CD4-positive, alpha-beta T cell treated with Interleukin-2 at 100 ng/mL for 4 hours (primary cell): ENCODE results near the gene IRF5.
"Not testable (repeated sequence)": the region's sequence is repeated elsewhere in the genome, so short reads cannot be mapped to it uniquely, and the experiment has no call there.

Experiments
- DNase-seq: peaks from one replicate; pipeline ENCODE4 v3.0.0-alpha.2; 2020; ENCODE audit warnings: low spot score

The IRF5 gene

DNA sequence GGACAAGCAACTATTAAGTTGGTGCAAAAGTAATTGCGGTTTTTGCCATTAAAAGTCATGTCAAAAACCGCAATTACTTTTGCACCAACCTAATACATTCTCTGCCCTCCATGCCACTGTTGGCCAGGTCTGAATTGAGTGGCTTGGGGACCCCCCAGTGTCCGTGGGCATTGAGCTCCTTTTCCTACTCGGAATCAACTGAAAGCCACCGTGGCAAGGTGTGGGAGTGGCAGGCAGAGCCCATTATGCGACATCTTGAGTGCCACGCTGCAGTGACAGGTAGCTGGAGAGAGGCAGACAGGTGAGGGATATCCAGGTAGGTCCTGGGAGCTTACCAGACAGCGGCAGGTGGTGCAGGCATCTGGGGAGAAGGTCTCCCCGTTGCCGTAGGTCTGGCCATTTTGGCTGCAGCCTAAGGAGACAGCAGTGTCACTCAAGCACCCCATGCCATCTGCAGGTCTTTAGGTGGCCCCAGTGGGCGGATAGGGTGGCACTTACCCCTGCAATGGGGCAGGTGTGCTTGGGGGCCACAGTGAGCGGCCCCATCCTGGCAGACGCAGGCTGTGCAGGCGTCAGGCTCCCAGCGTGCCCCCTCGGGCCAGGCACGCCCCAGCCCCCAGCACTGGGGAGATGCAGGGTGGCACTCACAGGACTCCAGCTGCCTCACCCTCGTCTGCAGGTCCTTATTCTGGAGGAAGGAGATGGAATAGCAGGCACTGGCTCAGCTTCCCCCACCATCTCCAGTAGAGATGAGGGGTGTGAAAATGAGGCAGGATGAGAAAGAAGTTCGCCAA is 30.8 kb upstream of the IRF5 start:
- no peak for DNase-seq

DNA sequence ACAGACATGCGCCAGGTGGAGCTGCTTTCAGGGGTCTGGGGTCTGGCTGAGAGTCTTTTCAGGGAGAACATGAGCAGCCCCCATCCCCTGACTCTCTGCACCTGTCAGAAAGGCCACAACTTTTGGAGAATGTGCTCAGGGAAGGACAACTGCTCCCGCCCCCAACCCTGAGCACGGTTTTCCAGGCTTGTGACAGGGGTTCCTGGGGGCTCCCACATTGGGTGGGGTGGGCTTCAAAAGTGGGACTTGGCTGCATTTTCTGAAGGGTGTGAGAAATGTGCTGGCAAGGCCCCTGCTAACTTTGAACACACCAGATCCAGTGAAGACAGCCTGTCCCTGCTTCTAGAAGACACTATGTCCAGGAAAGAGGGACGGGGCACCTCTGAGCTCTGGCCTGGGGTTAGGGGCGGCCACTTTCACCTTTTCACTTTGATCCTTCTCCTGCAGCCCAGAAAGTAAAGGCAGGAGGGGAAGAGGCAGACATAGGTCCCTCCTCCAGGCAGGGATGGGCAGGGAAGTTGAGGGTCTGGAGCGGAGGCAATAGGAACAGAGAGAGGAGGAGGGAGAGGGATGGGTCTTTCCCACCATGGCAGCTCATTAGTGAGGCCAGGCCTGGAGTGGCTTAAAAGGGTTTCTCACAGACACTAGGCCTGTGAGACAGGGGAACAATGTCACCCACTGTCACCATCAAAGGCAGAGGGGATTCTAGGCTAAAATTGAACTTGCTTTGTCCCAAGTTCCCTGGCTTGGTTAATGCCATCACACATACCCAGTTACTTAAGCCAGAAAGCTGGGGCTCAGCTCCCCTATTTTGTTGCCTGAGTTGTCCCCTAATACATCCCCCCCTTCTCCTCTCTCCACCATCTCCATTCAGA is 28.7 kb upstream of the IRF5 start:
- DNase-seq, result no peak

DNA sequence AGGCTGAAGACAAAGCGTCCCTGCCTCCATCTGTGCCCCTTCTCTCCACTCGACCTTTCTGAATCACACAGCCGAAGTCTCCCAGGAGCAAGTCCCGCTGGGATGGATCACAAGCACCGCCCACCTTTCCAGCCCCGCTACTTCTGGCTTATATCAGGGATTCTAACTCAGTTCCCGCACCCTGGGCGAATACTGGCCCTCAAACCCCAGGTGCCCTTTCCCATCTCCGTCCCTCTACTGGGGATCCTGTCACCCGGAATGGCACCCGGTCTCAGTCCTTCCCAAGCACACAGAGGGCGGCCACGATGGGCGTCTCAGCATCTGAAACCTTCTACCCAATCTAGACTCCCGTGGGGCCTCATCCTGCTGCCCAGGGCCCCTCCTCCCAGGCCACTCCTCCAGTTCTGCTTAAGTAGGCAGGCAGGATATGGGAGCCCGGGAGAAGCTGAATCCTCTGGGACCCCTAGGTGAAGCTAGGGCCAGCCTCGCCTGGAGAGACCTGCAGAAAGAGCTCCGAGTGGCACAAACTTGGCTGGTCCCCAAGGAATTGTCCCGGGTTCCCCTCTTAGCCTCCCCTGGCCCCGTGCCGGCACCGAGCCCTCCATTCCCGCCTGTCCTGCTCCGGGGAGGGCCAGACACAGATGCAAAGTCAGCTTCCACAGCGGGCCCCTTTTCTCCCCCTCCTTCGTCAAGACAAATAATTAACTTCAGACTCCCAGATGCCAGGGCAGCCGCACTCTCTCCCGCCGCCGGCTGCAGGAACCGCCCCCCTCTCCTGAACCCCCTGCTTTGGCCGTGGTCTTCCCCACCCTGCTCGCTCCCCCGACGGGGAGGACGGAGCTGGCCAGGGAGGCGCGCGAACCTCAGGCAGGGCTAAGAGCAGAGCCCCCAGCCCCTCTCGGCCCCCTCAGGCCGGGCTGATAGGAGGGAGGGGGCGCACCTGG is 27.8 kb upstream of the IRF5 start:
- DNase-seq, result no peak

DNA sequence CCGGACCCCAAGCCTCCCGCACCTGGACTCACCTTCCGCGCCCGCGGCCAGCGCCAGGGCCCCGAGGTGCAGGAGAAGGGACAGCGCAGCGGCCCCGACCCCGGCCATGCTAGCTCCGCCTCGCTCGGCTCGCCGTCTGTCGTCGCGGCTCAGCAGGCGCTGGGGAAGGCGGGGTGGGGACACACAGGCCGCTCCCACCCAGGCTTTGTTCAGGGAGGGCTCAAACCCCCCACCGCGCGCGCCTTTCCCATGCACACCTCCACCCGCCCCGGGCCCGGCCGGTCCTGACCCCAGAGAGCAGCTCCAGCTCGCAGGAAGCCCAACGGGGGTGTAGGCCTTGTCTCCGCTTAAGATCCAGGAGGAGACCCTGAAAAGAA is 27.2 kb upstream of the IRF5 start, which contains the start of gene KCP:
KCP (minus strand) TSS at position 141 of the 377 bp plus-strand sequence; CDS start at position 108, 33 bp downstream.
- no peak for DNase-seq

DNA sequence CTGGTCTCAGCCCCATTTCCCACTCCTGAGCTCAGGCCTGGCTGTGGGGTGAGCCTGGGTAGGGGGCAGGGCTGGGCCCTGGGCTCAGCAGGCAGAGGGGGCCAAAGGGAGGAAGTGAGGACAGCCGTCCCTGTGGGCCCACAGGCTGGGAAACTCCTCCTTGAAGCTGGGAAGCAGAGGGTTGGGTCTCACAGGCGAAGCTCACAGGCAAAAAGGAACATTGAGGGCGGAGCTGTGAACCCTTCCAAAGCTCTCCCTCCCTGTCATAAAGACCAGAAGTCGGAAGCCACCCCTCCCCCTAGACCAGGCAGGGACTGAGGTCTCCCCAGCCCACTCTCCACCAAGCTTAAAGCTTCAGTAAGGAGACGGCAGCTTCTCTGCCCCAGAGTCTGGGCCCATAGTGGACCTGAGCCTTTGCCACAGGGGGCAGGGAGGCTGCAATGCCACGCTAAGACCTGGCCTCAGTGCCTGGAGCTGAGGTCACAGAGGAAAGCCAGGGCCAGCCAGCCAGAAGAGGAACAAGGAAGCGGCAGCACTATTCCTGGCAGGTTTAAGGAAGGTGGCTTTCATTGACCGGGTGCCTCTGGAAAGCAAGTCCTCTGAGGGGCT is 26.2 kb upstream of the IRF5 start:
- no peak for DNase-seq

DNA sequence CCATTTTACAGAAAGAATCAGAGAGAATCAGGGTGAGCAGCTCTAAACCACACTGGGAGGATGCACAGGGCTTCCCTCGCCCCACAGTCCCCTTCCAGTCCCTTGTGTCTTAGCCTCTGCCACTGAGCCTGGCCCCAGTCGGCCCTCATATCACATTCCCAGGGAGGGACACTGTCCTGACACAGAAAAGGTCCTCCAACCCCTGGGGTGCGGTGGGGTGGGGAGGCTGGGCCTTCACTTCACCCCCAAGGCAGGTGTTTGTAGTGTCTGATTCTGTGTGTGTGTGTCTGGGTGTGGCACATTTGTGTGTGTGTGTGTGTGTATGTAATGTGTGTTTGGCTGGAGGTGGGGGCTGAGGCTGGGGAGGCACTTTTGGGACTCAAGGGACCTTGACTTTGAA is 25.4 kb upstream of the IRF5 start:
- no peak for DNase-seq

DNA sequence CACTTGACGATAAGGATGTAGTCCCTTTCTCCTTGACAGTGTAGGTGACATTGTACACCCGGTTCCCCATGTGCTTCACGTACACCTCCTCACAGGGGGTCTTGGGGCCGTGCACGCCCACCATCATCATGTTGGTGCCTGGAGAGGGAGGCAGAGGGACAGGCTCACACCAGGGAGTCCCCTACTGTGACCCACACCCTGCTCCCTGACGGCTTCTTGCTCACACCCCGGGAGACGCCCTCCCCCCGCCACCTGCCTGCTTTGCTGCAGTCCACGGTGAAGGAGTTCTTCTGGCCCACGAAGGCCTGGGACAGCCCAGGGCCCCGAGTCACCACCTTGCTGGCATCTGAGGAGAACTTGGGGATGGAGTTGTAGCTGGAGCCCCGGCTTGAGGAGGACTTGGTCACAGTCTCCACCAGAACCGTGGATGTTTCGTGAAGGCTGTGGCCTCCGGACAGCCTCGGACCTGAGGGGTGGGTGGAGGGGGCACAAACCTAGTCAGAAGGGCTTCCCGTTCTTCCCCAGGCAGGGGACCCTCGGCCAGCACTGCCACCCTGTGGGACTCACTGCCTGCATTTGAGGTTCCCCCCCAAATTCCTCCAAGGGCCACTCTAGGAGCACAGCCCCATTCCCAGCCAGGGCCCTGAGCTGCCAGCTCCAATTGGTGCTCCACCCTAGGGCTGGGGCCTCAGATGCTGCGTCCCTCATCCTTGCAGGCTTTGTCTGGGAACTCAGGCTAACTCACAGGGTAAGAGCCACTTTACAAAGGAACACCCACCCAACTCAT is 24.8 kb upstream of the IRF5 start:
- DNase-seq, result not testable (repeated sequence)

DNA sequence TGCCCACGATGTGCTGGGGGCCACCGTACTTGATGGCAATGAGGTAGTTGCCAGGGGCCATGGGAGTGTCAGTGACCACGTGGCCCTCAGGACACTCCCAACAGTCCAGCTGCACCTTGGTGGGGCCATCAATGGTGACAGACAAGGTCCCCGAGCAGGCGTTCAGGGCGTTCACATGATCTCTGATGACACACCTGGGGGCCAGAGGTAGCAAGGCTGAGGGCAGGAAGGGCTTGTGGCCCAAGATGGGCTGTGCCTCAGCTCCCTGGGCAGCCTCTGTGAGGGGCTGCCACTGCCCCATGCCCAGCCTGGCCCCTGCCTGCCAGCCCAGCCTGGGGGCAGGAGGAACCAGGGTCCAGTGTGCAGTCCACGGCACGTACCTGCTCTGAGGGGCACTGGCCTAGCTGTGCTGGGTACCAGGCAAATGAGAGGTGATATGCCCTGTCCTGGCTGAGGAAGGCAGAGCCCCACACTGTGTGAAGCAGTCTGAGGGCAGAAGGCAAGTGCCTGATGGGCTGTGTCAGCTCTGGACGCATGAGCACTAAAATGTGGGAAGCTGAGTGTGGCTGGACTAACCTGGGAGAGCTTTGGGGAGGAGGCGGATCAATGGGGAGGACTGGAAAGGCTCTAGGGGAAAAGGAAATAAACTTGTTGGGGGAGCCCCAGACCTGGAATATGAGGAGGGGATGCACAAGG is 23.7 kb upstream of the IRF5 start:
- DNase-seq, result no peak

DNA sequence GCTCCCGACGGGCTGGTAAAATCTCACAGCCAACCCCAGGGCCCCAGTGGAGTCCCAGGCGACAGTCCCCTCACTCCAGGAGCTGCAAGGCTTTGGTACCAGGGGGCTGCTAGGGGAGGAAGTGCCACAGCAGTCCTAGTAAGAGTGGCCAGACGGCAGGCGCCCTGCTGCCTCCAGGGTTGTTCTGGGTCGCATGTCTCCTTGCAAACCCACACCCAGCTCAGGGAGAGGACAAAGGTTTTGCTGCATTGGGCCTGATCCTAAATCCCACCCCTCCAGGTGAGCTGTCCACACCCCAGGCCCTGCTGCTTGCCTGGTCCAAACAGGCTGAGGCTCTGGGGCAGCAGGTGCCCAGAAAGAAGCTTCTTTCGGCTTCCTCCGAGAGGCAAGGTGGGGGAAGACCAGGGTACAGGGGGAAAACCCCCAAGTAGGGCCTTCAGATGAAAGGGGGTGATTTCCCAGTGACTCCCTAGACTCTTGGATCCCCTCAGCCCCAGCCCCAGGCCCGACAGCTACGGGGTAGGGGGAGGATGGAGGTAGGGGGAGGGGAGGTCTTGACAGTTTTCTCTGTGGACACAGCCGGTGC is 23.1 kb upstream of the IRF5 start:
- DNase-seq, result no peak

DNA sequence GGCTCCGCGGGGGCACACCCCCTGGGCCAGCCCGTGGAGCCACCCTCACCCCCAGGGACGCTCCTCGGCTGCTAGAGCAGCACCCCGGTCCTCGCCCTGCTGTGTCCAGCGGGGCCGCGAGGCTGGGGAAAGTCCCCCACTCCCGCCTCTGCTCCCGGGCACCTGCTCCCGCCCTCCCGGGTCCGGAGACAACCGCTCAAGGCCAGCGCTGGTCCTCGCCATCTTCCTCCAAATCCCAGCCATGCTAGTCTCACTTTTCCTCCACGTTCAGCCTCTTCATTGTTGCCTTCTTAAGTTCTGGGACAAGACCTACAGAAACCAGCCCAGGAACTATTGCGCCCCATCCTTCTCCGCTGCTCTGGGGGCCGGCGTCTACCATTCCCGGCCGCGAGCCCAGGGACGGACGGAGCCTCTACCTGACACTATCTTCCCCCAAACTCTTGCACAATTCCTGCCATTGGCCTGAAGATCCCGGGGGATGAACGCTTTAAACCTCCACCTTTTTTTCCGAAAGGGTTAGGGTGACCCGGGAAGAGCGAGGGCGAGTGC is 22.4 kb upstream of the IRF5 start:
- no peak for DNase-seq

DNA sequence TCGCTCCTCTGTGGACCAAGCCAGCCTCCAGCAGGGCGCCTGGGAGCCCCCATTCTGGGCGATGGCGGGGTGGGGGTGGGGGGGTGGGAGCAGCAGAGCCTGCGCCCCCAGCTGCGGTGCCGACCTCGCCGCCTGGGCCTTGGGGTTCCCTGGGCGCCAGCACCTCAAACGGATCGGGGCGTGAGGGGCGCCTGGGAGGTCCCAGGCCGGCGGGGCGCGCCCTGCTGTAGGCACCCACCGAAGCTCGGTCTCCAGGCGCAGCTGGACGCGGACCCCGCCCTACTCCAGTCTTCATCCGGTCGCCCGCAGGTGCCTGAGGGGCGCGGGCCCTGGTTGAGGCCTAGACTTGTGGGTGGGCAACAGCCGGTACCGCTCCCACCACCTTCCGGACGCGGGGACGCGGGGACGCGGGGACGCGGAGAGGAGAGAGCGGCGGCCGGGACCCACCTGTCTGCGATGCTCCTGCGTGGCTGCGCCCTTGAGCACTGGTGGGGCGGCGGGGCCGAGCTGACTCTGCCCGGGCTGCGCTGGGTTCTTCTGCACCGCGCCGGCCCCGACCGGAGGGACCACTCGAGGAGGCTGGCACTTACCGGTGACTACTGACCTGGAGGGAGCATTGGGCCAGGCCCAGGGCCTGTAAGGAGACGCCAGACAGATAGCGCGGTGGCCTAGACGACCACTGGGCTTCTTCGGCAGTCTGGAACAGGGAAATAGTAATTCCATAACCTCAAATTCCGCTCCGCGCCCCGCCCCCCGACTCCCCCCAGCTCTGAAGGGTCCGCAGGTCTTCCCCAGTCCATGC is 21.7 kb upstream of the IRF5 start:
- DNase-seq, result no peak

DNA sequence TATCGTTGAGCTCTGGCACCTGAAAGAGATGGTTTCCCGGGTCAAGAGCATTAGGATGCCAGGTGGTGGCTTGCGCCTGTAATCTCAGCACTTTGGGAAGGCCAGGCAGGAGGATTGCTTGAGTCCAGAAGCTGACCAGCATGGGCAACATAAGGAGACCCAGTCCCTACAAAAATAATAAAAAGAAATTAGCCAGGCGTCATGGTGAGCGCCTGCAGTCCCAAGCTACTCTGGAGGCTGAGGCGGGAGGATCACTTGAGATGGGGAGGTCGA is 21.1 kb upstream of the IRF5 start:
- no peak for DNase-seq

DNA sequence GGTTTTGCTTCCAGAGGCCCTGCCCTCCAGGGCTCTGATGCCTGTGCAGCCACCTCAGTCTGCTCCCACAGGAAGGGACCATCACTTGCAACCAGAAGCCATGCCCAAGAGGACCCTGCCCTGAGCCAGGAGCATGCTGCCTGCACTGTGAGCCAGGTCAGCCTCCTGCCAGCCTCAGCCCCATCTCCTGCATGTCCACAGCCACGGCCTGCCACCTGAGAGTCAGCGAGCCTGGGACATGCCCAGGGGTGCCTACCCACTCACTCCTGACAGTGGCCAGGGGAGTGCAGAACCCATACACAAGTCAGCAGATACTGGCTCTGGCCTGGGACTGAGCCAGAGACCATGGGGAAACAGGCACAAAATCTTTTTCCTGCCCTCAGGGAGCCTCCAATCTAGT is 20.6 kb upstream of the IRF5 start:
- DNase-seq, result no peak

DNA sequence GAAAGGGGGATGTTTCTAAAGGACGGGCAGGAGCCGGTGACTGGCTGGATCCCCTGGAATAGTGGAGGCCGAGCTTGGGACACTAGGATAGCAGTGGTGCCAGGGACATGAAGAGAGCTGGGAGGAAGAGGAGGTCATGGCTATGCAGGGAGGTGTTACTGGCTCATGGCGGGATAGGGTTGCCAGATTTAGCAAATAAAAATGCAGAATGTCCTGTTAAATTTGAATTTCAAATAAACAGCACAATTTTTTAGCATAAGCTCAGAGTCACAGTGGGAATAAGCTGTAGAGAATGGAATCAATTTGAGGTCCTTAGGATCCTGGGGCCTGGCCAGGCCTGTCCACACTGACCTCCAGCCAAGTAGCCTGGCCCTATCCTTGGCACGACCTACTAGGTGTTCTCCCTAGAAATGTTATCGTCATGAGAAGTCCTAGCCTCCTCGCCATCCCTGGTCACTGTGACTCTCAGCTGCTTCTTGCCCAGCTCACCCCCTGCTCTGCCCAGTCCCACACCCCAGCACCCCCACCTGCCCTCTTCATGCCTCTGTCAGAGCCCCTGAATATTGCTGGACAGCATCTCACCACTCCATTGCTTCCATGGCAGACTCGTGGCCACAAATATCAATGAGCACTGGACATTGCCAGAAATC is 19.6 kb upstream of the IRF5 start:
- no peak for DNase-seq

DNA sequence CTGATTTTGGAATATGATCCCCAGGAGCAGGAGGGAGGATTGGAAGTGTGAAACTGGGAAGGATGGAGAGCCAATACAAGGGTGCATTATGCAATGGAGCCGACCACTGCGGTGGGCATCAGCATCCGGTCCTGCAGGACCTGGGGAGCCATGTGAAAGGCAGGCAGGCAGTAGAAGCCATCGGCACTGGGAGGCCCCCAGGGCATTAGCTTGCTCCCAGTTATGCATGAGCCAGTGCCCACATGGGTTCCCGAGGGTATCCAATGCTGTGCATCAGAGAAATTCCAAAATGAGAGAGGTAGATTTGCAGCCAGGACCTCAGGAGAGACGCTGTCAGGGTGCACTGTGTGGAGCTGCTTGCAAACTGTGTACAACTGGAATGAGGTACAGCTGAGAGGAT is 18.5 kb upstream of the IRF5 start:
- DNase-seq, result no peak

DNA sequence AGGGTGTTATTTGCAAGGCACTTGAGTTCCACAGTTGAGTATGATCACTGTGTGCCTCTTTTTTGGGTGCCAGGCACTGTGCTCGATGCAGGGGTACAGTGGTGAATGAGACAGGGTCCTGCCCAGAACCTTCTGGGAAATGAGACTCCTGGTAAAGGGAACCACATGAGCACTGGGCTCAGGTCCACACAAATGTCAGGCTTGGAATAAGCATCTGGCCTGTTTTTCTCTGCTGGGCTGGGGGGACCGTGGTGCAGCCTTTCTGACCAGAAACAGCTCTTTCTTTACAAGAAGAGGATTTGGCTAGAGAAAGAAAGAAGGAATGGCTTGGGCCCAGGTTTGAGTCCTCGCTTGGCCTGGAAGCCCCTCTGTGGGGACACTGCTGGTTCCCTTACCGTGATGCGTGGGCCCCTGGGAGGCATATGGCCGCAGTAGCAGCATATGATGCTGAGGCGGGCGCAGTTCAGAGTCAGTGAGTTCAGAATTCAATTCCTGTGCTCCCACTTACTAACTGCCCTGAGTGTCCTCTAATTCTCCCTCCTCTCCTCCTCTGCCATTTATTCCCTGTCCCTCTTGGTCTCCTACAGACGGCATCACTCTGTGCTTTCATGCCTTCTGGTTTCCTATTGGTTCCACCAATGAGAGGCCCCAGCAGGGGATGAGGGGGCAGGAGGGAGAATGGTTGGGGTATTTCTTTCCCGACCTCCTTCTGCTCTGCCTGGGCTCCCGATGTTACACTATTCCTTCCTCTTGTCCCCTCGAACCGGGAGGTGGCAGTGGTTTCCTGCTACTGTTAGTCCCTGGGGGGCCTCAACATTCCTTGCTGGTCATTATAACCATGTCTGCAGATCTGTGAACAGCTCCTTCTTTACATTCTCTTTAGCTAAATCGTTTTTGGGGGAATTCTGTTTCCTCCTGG is 17.6 kb upstream of the IRF5 start:
- DNase-seq, result no peak

DNA sequence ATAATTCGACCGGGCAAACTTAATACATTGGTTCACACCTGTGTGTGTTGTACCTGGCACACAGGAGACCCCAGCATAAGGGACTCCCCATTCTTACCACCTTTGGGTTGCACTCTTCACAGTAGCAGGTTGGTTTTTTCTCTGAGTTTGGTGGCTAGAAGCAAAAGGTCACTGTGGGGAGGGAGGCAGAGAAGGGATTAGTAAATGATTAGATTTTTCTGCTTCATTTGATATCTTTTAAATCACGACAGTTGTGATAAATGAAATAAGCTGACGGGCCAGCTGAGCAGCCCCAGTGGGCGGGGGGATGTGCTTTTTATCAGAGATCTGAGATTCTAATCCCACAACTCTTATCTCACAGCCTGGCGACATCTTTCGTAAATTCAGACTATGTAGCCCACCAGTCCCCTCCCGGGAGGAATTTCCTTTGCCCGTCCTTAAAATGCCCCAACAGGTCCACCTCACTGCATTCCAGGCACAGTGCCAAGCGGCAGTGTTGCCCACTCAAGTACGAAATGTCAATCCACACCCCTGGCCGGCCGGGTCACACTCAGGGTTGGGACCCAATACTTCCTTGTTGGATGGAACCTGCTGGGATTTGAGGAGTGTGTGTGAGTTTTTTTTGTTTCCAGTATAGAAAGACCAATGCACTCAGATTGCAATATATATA is 16.7 kb upstream of the IRF5 start:
- no peak for DNase-seq
